K562 (cell line): Measurements from ENCODE around the gene CAPN8. TPM values are rescaled to one million over a fixed set of nuclear protein-coding genes. Genes with fewer than 3 reads are reported as not detected.

ENCODE experiments used
- ATAC-seq: fragments of 200-7000 bp; cut with Tn5 transposase; 3 replicates; pipeline ENCODE4 v1.9.1; 2020; ENCODE audit warnings: moderate library complexity
- BruUV-seq: library from RNA; stranded (reverse); fragments of 400-500 nt; replicated peaks from 2 replicates; lab custom pipeline; 2021; lab: Mats Ljungman, UMichigan
- CTCF ChIA-PET: fragments of 300-600 bp; formaldehyde crosslinking; extraction: SDS; loops from one replicate; lab custom pipeline; 2021; ENCODE audit warnings: low intra/inter-chr PET ratio; lab: Yijun Ruan, JAX
- POLR2A ChIA-PET: fragments of 300-600, 350-650 bp; sonication (Branson Sonifier 250); formaldehyde crosslinking; extraction: SDS; loops from one replicate; lab custom pipeline; 2021; ENCODE audit warnings: antibody characterized with exemption, inconsistent platforms; lab: Yijun Ruan, JAX
- DNase-seq, 4 experiments: peaks; one replicate each; pipeline versions ENCODE4 v3.0.0 to v3.0.0-alpha.2; 2011 to 2018; ENCODE audit warnings: low spot score in 3 of 4, mixed read lengths in 3 of 4; ENCODE audit errors: extremely low read depth in 1 of 4
- FAIRE-seq: peaks from 2 replicates; lab custom pipeline; 2011; peaks lifted over from hg19 to GRCh38; lab: Jason Lieb, UNC
- H2AFZ ChIP-seq: 2 replicates; pipeline ENCODE4 v1.6.0; 2011; ENCODE audit warnings: low read depth, low read length, control low read depth, inconsistent platforms
- H3K27ac ChIP-seq: fragments of 200-600 bp; 3 replicates; pipeline ENCODE4 v1.8.0; 2011; ENCODE audit warnings: low read depth, mild to moderate bottlenecking, control low read depth, inconsistent platforms, low read length, moderate library complexity, mixed read lengths; ENCODE audit errors: extremely low read depth
- H3K27me3 ChIP-seq, 2 experiments: fragments of 300-600 bp in 1 of 2; 2 replicates in 1 of 2; 3 replicates in 1 of 2; pipeline versions ENCODE4 v1.6.0 to v1.8.0; 2011; ENCODE audit warnings: inconsistent platforms in 2 of 2, low read length in 2 of 2, mild to moderate bottlenecking in 1 of 2, mixed read lengths in 1 of 2, moderate library complexity in 1 of 2; ENCODE audit not compliant: control insufficient read depth in 2 of 2, insufficient read depth in 2 of 2
- H3K36me3 ChIP-seq: fragments of 300-600 bp; 3 replicates; pipeline ENCODE4 v1.8.0; 2011; ENCODE audit warnings: mild to moderate bottlenecking, low read length, inconsistent platforms; ENCODE audit not compliant: control insufficient read depth, insufficient read depth
- H3K4me1 ChIP-seq, 2 experiments: fragments of 200-600 bp in 1 of 2; replicated peaks in 1 of 2; 2 replicates in 1 of 2; 3 replicates in 1 of 2; pipeline versions ENCODE4 v1.5.1 to v1.8.0; 2011; ENCODE audit warnings: inconsistent platforms in 2 of 2, low read length in 2 of 2, mild to moderate bottlenecking in 1 of 2, mixed read lengths in 1 of 2, moderate library complexity in 1 of 2; ENCODE audit not compliant: control insufficient read depth in 2 of 2, insufficient read depth in 2 of 2
- H3K4me2 ChIP-seq: 2 replicates; pipeline ENCODE4 v1.6.1; 2011; ENCODE audit warnings: low read length, control low read depth, inconsistent platforms, mixed read lengths; ENCODE audit not compliant: insufficient read depth
- H3K4me3 ChIP-seq: fragments of 200-600 bp; sonication (generic), shearing (Covaris generic); 2 replicates; pipeline ENCODE4 v1.5.1; 2016; ENCODE audit warnings: control low read depth, inconsistent platforms
- H3K79me2 ChIP-seq: fragments of 200-600 bp; 3 replicates; pipeline ENCODE4 v1.8.0; 2011; ENCODE audit warnings: low read length, inconsistent platforms; ENCODE audit not compliant: control insufficient read depth, insufficient read depth
- H3K9ac ChIP-seq, 2 experiments: 2 replicates each; pipeline versions ENCODE4 v1.6.0 to v1.6.1; 2011; ENCODE audit warnings: low read depth in 2 of 2, low read length in 2 of 2, control low read depth in 1 of 2, inconsistent platforms in 1 of 2, mild to moderate bottlenecking in 1 of 2, mixed read lengths in 1 of 2; ENCODE audit not compliant: insufficient read depth in 1 of 2
- H3K9me1 ChIP-seq: one replicate; pipeline ENCODE4 v1.6.0; 2011; ENCODE audit warnings: inconsistent platforms, mild to moderate bottlenecking, low read length, moderate library complexity; ENCODE audit not compliant: control insufficient read depth, insufficient read depth
- H3K9me3 ChIP-seq: replicated peaks from 2 replicates; pipeline ENCODE4 v1.5.1; 2011; ENCODE audit warnings: low read depth, low read length, inconsistent platforms; ENCODE audit not compliant: control insufficient read depth, insufficient read depth
- H4K20me1 ChIP-seq: replicated peaks from 2 replicates; pipeline ENCODE4 v1.6.1; 2011; ENCODE audit warnings: low read length, inconsistent platforms, mixed read lengths; ENCODE audit not compliant: control insufficient read depth, insufficient read depth
- CEBPB ChIP-seq: fragments of 450-650 bp; IDR thresholded peaks from 2 replicates; pipeline ENCODE4 v1.6.1; 2016; ENCODE audit warnings: missing genetic modification characterization, missing compliant biosample characterization
- POLR2G ChIP-seq: fragments of 200-400 bp; formaldehyde crosslinking; IDR thresholded peaks from 2 replicates; pipeline ENCODE4 v1.6.1; 2017; ENCODE audit warnings: low read depth, mild to moderate bottlenecking, antibody characterized with exemption, low read length, moderate library complexity
- RFX7 ChIP-seq: fragments of 250-450 bp; sonication (Bioruptor Pico); IDR thresholded peaks from 2 replicates; pipeline ENCODE4 v1.5.1; 2021; ENCODE audit warnings: mild to moderate bottlenecking
- SREBF1 ChIP-seq: fragments of 150-350 bp; IDR thresholded peaks from 2 replicates; pipeline ENCODE4 v1.6.1; 2014; ENCODE audit warnings: antibody characterized with exemption, low read depth, low read length, borderline replicate concordance
- TFAM ChIP-seq: fragments of 250-450 bp; sonication (Bioruptor Pico); conservative IDR thresholded peaks from 2 replicates; pipeline ENCODE4 v1.5.0; 2021; ENCODE audit warnings: mild to moderate bottlenecking, moderate library complexity
- ZNF217 ChIP-seq: sonication (generic); formaldehyde crosslinking; IDR thresholded peaks from 2 replicates; pipeline ENCODE4 v1.8.0; 2022; ENCODE audit warnings: mild to moderate bottlenecking, missing genetic modification reagents
- WGBS: fragments of 100-300 bp; shearing (Covaris generic); methylation state at CpG from one replicate; pipeline ENCODE4 v1.1.6; 2016; ENCODE audit warnings: low coverage, mixed read lengths; ENCODE audit not compliant: insufficient coverage; ENCODE audit errors: missing lambda C conversion rate; 5-methylcytosine and 5-hydroxymethylcytosine counted together
- in situ Hi-C: fragments of 300-500 bp; cut with MboI; formaldehyde crosslinking; loops from 4 replicates; pipeline ENCODE4 v1.15.0; 2018; ENCODE audit warnings: inconsistent platforms, mixed read lengths
- intact Hi-C: fragments of 100-400 bp; cut with micrococcal nuclease; formaldehyde crosslinking; loops from 2 replicates; pipeline ENCODE4 v1.14.2; 2022
- polyA plus RNA-seq, 8 experiments: library from polyadenylated mRNA; depleted of rRNA in 4 of 8; stranded (reverse) in 5 of 8; unstranded in 3 of 8; fragments of >200 nt; fragmentation: Nextera tagmentation in 2 of 8; fragmentation: Illumina TruSeq in 1 of 8; extraction: Ambion mirVana in 2 of 8; extraction: Trizol in 1 of 8; gene quantifications; 2 replicates each; pipeline versions ENCODE4 v1.2.1 to v1.2.3, GENCODE V29; 2011 to 2014; ENCODE audit warnings: inconsistent platforms in 1 of 8, missing spikeins in 1 of 8
- total RNA-seq, 7 experiments: library from RNA; depleted of rRNA in 6 of 7; stranded (reverse); fragments of >200 nt in 6 of 7; fragmentation: Illumina TruSeq in 2 of 7; extraction: Trizol in 2 of 7; gene quantifications; 2 replicates each; pipeline versions ENCODE4 v1.2.1 to v1.2.3, GENCODE V29; 2011 to 2021; ENCODE audit warnings: low replicate concordance in 1 of 7

The CAPN8 gene
- total and polyA plus RNA-seq, 9 of the 15 experiments (the other 6 are each of a cell fraction or from before 2014, with no cell fraction given), result 0.06 TPM; not detected in 8

DNA sequence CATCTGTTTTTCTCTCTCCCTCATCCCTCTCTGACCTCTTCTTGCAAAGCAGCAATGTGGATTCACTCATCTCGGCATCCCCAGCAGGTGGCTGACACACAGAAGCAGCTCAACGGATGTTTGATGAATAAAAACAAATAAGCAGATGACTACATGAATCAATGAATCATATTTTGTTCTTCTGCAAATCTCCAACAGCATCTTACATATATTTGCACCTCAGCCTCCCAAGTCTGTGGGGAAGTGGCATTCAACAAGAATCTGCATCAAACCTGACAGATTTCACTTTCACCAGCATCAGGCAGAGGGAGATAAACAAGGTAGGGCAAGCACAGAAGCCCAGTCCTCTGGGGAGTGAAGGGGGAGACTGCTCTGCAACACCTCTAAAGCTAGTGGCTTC is 34.0 kb downstream of the CAPN8 start (continued):
- no peak for TF ChIP-seq SREBF1

DNA sequence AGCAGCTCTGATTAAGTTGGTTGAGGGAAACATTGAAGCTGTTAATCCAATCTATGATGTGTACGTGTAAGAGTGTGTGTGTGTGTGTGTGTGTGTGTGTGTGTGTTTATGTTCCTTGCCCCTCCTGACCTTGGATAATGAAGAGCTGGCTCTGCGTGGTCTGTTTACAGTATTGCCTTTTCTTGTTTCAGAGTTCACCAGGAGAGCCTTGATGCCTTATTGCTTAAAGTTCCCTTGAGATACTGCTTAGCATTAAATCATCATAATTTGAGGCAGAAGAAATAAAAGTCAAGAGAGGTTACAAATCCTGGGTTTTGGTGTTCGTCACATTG is 36.4 kb downstream of the CAPN8 start:
- 19% methylated on average over 3 of the region's 3 CpGs for WGBS
- H3K27ac ChIP-seq, result no peak overlapping the region
- CTCF ChIA-PET, result no interaction called here
- intact Hi-C loops (no loop called here), in situ Hi-C loops (no loop called here)
- FAIRE-seq (no peak), DNase-seq (no peak), ATAC-seq (no peak)
- H3K79me2 ChIP-seq, result no peaks in the 10 kb centered on the region
- H4K20me1 ChIP-seq, result no peaks in the 10 kb centered on the region
- peaks cover 5 to 15% of the 10 kb centered on the region in 2 experiments; a peak in 4 of 5 replicates for H3K27me3 ChIP-seq
- no peak overlapping the region for H3K4me2 ChIP-seq
- no peaks in the 10 kb centered on the region for H3K36me3 ChIP-seq
- BruUV-seq, result no TSS peak
- H3K9me3 ChIP-seq, result no peaks in the 10 kb centered on the region
- H3K9me1 ChIP-seq, result no peaks in the 10 kb centered on the region
- no peak overlapping the region for H3K9ac ChIP-seq
- POLR2A ChIA-PET, result interaction anchor here (0.8 kb wide), 1 partner anchor 14 kb away, joined by 4 read pairs; no protein-coding TSS in a partner anchor
- H2AFZ ChIP-seq, result no peak overlapping the region; the same call in 1 of the 2 replicates
- no peak overlapping the region for H3K4me3 ChIP-seq
- H3K4me1 ChIP-seq, result no peaks in the 10 kb centered on the region; a peak in 1 of 5 replicates
- no peak for TF ChIP-seq TFAM (CRISPR knock-in tag)
- no peak for TF ChIP-seq CEBPB (tag)
- TF ChIP-seq RFX7 (CRISPR knock-in tag), result no peak
- no peak for TF ChIP-seq ZNF217 (CRISPR knock-in tag)
- TF ChIP-seq POLR2G, result no peak
